ENCODE data around the gene DHX16. TPM values are rescaled to one million over a fixed set of nuclear protein-coding genes. Genes with fewer than 3 reads are reported as not detected.

The DHX16 gene
- total and polyA plus RNA-seq, 2 of the 4 experiments (the other 2 are of a cell fraction), result 47.9 to 48.4 TPM

DNA sequence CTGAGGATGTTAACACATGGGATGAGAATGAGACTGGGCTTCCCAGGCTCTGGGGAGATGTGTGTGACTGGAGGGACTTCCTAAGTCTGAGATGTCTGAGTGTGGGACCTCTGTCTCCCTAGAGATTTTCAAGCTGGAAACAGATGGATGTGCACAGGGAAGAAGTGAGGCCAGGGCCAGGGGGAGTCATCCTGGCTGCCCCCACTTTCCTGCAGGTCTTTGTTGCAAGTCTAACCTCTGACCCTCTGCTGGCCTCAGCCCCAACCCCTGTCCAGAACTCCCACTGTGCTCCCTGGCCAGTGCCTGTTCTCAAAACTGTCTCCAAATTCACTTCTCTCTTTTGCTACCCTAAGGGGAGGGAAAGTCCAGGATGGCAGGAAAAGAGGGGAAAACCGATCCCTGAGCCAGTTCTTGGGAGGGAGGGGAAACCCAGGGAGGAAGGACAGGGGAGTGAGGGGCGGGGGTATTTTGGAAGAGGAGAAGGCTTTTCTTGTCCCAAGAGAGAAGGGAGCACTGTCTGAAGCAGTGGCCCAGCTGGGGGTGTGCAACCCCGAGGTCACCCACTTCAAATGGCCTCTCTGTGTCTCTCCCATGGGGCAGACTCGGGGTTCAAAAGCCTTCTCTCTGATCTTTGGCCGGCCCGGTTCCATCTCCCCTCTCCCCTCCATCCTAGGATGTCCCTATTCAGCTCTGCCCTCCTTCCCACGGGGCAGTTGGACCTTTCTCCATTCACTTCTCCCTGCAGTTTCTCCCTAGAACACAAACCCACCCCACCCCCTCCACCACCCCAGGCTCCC is 10.6 kb upstream of the DHX16 start:
- H3K9me1 ChIP-seq (ENCODE audit: insufficient read depth, low read length), result no peaks in the 10 kb centered on the region
- peak overlapping the region; percentile 95 for H2AK9ac ChIP-seq (replicated peaks; ENCODE audit: low read depth, low read length, poor library complexity)
- peak overlapping the region; percentile 98 for H3K4ac ChIP-seq (ENCODE audit: low read depth, low read length)
- peak overlapping the region; percentile 88 for H2BK120ac ChIP-seq (ENCODE audit: low read depth, low read length)
- peak overlapping the region; percentile 61 for H4K5ac ChIP-seq (ENCODE audit: low read depth, low read length)
- peaks cover 74% of the 10 kb centered on the region for H4K20me1 ChIP-seq (ENCODE audit: insufficient read depth, low read length)
- in situ Hi-C loops (cut with MboI; ENCODE audit: low sequenced_read_pairs), result loop anchor here (5.0 kb wide), 1 partner anchor 39 kb away; the partner anchor contains the start of gene TUBB
- peak overlapping the region; percentile 53 for H2BK20ac ChIP-seq (ENCODE audit: low read depth, low read length)
- H2BK15ac ChIP-seq (ENCODE audit: low read depth, low read length), result peak overlapping the region; percentile 96; the same call in 2 of the 3 replicates
- POLR2A ChIA-PET (ENCODE audit: unreplicated experiment), result interaction anchor here (0.5 to 1.8 kb wide), 5 partner anchors 11 to 93 kb away, joined by 3 to 10 read pairs (median 6); partner anchors contain the start of gene DHX16
- H4K8ac ChIP-seq (ENCODE audit: low read depth in 2 of 2, low read length in 2 of 2), result peak overlapping the region; percentile 90 to 96
- 0% methylated on average over 1 of the region's 7 CpGs; no CpG with 5 or more reads in 1 of the 2 experiments for WGBS, 2 experiments (ENCODE audit: extremely low coverage in 2 of 2, insufficient read length in 1 of 2)
- H3K27ac ChIP-seq (ENCODE audit: insufficient read depth, low read length), result peak overlapping the region; percentile 100
- CTCF ChIA-PET, result no interaction called here
- peak overlapping the region; percentile 96 for H3K4me2 ChIP-seq (ENCODE audit: low read depth, low read length)
- ATAC-seq (ENCODE audit: low read depth) (no peak), DNase-seq (no peak)
- H4K91ac ChIP-seq (ENCODE audit: insufficient read depth, low read depth, low read length), result peak overlapping the region; percentile 99
- H3K79me1 ChIP-seq (ENCODE audit: low read depth in 1 of 2, low read length in 2 of 2), result peaks cover 6 to 37% of the 10 kb centered on the region in 2 experiments; a peak in 3 of 4 replicates
- no peaks in the 10 kb centered on the region for H3K9me3 ChIP-seq (ENCODE audit: control insufficient read depth, insufficient read depth, low read length)
- peak overlapping the region; percentile 96 for H2BK5ac ChIP-seq (ENCODE audit: low read depth, low read length, poor library complexity, severe bottlenecking)
- H3K27me3 ChIP-seq (ENCODE audit: control insufficient read depth, insufficient read depth, low read length), result no peaks in the 10 kb centered on the region
- H3K23ac ChIP-seq (ENCODE audit: low read depth, low read length), result peak overlapping the region; percentile 100
- H2AFZ ChIP-seq (replicated peaks; ENCODE audit: low read length, poor library complexity), result peak overlapping the region; percentile 40
- peak overlapping the region; percentile 97 for H3K4me3 ChIP-seq (ENCODE audit: insufficient read depth, low read depth, low read length)
- H3K4me1 ChIP-seq (ENCODE audit: control insufficient read depth, insufficient read depth, low read length), result peaks cover 18% of the 10 kb centered on the region
- peak overlapping the region; percentile 100 for H3K14ac ChIP-seq (replicated peaks; ENCODE audit: low read depth, low read length)
- H3K9ac ChIP-seq (ENCODE audit: low read depth, low read length), result peak overlapping the region; percentile 100
- dilution Hi-C loops (cut with HindIII; ENCODE audit: low sequenced_read_pairs, unreplicated experiment), result no loop called here
- H3K18ac ChIP-seq (ENCODE audit: low read depth, low read length), result peak overlapping the region; percentile 92
- TF ChIP-seq BHLHE40 (IDR thresholded peaks at IDR 0.05; ENCODE audit: low read depth, low read length) (no peak), FOS (IDR thresholded peaks at IDR 0.05; ENCODE audit: low read depth, low read length) (no peak), RFX5 (IDR thresholded peaks at IDR 0.05; ENCODE audit: low read depth, low read length) (no peak), MXI1 (IDR thresholded peaks at IDR 0.05; ENCODE audit: borderline replicate concordance, low read depth, low read length) (no peak), CEBPB (IDR thresholded peaks at IDR 0.05; ENCODE audit: low read depth, low read length) (no peak), ELK1 (IDR thresholded peaks at IDR 0.05; ENCODE audit: borderline replicate concordance, low read depth, low read length) (no peak), POLR2A (IDR thresholded peaks at IDR 0.05; ENCODE audit: low read depth, low read length) (no peak), MAZ (IDR thresholded peaks at IDR 0.05; ENCODE audit: borderline replicate concordance, low read depth, low read length) (no peak), NFE2L2 (IDR thresholded peaks at IDR 0.05; ENCODE audit: low read depth, low read length) (no peak), RAD21 (IDR thresholded peaks at IDR 0.05; ENCODE audit: low read length) (no peak), RCOR1 (IDR thresholded peaks at IDR 0.05; ENCODE audit: insufficient replicate concordance, low read length) (no peak), CHD1 (IDR thresholded peaks at IDR 0.05; ENCODE audit: low read depth, low read length) (no peak)
- TF ChIP-seq, protein P1, sequence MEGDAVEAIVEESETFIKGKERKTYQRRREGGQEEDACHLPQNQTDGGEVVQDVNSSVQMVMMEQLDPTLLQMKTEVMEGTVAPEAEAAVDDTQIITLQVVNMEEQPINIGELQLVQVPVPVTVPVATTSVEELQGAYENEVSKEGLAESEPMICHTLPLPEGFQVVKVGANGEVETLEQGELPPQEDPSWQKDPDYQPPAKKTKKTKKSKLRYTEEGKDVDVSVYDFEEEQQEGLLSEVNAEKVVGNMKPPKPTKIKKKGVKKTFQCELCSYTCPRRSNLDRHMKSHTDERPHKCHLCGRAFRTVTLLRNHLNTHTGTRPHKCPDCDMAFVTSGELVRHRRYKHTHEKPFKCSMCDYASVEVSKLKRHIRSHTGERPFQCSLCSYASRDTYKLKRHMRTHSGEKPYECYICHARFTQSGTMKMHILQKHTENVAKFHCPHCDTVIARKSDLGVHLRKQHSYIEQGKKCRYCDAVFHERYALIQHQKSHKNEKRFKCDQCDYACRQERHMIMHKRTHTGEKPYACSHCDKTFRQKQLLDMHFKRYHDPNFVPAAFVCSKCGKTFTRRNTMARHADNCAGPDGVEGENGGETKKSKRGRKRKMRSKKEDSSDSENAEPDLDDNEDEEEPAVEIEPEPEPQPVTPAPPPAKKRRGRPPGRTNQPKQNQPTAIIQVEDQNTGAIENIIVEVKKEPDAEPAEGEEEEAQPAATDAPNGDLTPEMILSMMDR (conservative IDR thresholded peaks at IDR 0.05; ENCODE audit: low read depth, low read length), result no peak
- peak overlapping the region; percentile 100 for H3K56ac ChIP-seq (ENCODE audit: extremely low read depth, insufficient read depth, low read length)
- intact Hi-C loops (cut with micrococcal nuclease), result loop anchor here (5.0 kb wide), 1 partner anchor 404 kb away; no protein-coding TSS in a partner anchor
- BruUV-seq (replicated peaks), result no TSS peak
- H3K36me3 ChIP-seq (ENCODE audit: control insufficient read depth, insufficient read depth, low read length), result peaks cover 47% of the 10 kb centered on the region
- H2AK5ac ChIP-seq (ENCODE audit: low read depth, low read length), result peak overlapping the region; percentile 98

Measured in IMR-90 (cell line).